Mesothelial cell of epicardium (in vitro differentiated cells): ENCODE measurements around the gene CUX1. TPM values are rescaled to one million over a fixed set of nuclear protein-coding genes. Genes with fewer than 3 reads are reported as not detected.

Experiments used
- DNase-seq, 2 experiments: peaks; one replicate each; pipeline ENCODE4 v3.0.0; 2021; ENCODE audit warnings: low spot score in 2 of 2; ENCODE audit not compliant: unreplicated experiment in 2 of 2
- H3K27ac Mint-ChIP-seq: 2 replicates; pipeline ENCODE4 v1.8.0; 2021; ENCODE audit warnings: mixed read lengths
- H3K27me3 Mint-ChIP-seq: 2 replicates; pipeline ENCODE4 v1.8.0; 2021; ENCODE audit warnings: low read depth, mixed read lengths
- H3K36me3 Mint-ChIP-seq: 2 replicates; pipeline ENCODE4 v1.8.0; 2021; ENCODE audit warnings: mixed read lengths
- H3K4me1 Mint-ChIP-seq: 2 replicates; pipeline ENCODE4 v1.8.0; 2021; ENCODE audit warnings: mixed read lengths
- H3K4me3 Mint-ChIP-seq: 2 replicates; pipeline ENCODE4 v1.8.0; 2021; ENCODE audit warnings: mild to moderate bottlenecking, moderate library complexity, mixed read lengths
- H3K9me3 Mint-ChIP-seq: 2 replicates; pipeline ENCODE4 v1.8.0; 2021; ENCODE audit warnings: mixed read lengths
- CTCF ChIP-seq: fragments of 200-600 bp; sonication (generic); IDR thresholded peaks from one replicate; pipeline ENCODE4 v1.5.0; 2021; ENCODE audit warnings: antibody characterized with exemption; ENCODE audit not compliant: unreplicated experiment
- total RNA-seq: library from RNA; stranded (reverse); gene quantifications from 3 replicates; pipeline ENCODE4 v1.2.1, GENCODE V29; 2021

CUX1 gene
- total RNA-seq, 1 donor from 2014 or later = 158 TPM

GRCh38 chr7:102080019-102080433 lies 262.6 kb downstream of the CUX1 start:
- no peak for TF ChIP-seq CTCF
- Mint-ChIP-seq H3K27ac (no peak overlapping the region), H3K9me3 (peaks cover 8% of the 10 kb centered on the region), H3K4me1 (peaks cover 15% of the 10 kb centered on the region), H3K27me3 (no peaks in the 10 kb centered on the region), H3K4me3 (no peak overlapping the region), H3K36me3 (peaks cover 49% of the 10 kb centered on the region)
- DNase-seq = no peak

GRCh38 chr7:102080434-102081243 lies 263.2 kb downstream of the CUX1 start:
- Mint-ChIP-seq H3K4me1 (peaks cover 15% of the 10 kb centered on the region), H3K27ac (peak overlapping the region; percentile 5), H3K4me3 (no peak overlapping the region), H3K27me3 (no peaks in the 10 kb centered on the region), H3K36me3 (peaks cover 48% of the 10 kb centered on the region), H3K9me3 (peaks cover 12% of the 10 kb centered on the region)
- no peak for DNase-seq
- no peak for TF ChIP-seq CTCF

- peaks cover 49% of the 10 kb centered on the region for H3K36me3 Mint-ChIP-seq
- peaks cover 15% of the 10 kb centered on the region for H3K4me1 Mint-ChIP-seq
- H3K4me3 Mint-ChIP-seq = no peak overlapping the region
- H3K9me3 Mint-ChIP-seq = peaks cover 15% of the 10 kb centered on the region
- no peak for DNase-seq
- H3K27me3 Mint-ChIP-seq = no peaks in the 10 kb centered on the region
- peak overlapping the region; percentile 5 for H3K27ac Mint-ChIP-seq
- no peak for TF ChIP-seq CTCF
These were observed 263.8 kb downstream of the CUX1 start for GRCh38 chr7:102081244-102081627.

GRCh38 chr7:102082693-102083368 lies 265.4 kb downstream of the CUX1 start:
- Mint-ChIP-seq H3K9me3 (peaks cover 21% of the 10 kb centered on the region), H3K36me3 (peaks cover 55% of the 10 kb centered on the region), H3K4me3 (no peak overlapping the region), H3K27me3 (no peaks in the 10 kb centered on the region), H3K27ac (no peak overlapping the region), H3K4me1 (peaks cover 8% of the 10 kb centered on the region)
- DNase-seq = no peak
- no peak for TF ChIP-seq CTCF

GRCh38 chr7:102085218-102085772 lies 267.9 kb downstream of the CUX1 start:
- TF ChIP-seq CTCF = no peak
- Mint-ChIP-seq H3K9me3 (peaks cover 36% of the 10 kb centered on the region), H3K36me3 (peaks cover 67% of the 10 kb centered on the region), H3K27ac (no peak overlapping the region), H3K4me3 (no peak overlapping the region), H3K4me1 (no peaks in the 10 kb centered on the region), H3K27me3 (no peaks in the 10 kb centered on the region)
- DNase-seq = no peak
